ENCODE measurements around the gene ZNF587.
A peak's percentile ranks its signal among the peaks of the same experiment; 100 is the strongest.
"Not testable (repeated sequence)": the region's sequence is repeated elsewhere in the genome, so short reads cannot be mapped to it uniquely, and the experiment has no call there.

ZNF587 gene

GRCh38 chr19:57888107-57888559, 38.5 kb downstream of the ZNF587 start:
- no peak for DNase-seq

GRCh38 chr19:57888560-57889231, 39.0 kb downstream of the ZNF587 start, which contains the start of gene ZNF814:
ZNF814 (minus strand) TSS chr19:57889037; CDS start chr19:57888802, 235 bp downstream.
- DNase-seq, result peak; percentile 81

GRCh38 chr19:57890706-57891105, 41.0 kb downstream of the ZNF587 start:
- not testable (repeated sequence) for DNase-seq

GRCh38 chr19:57900311-57900710, 50.7 kb downstream of the ZNF587 start:
- no peak for DNase-seq

- no peak for DNase-seq
Observed at GRCh38 chr19:57903618-57904184, 54.0 kb downstream of the ZNF587 start.

GRCh38 chr19:57905258-57905657, 55.6 kb downstream of the ZNF587 start:
- DNase-seq, result no peak

- no peak for DNase-seq
Observed at GRCh38 chr19:57907394-57907793, 57.7 kb downstream of the ZNF587 start.

- DNase-seq, result no peak
Observed at GRCh38 chr19:57914531-57914930, 64.9 kb downstream of the ZNF587 start.

Measured in activated CD4-positive, alpha-beta T cell treated with anti-CD3 and anti-CD28 coated beads, Interleukin-2, amount 50 U/mL, for 1 hour (primary cell).